PC-9 (cell line): ENCODE data around the gene ANLN. TPM values are rescaled to one million over a fixed set of nuclear protein-coding genes. Genes with fewer than 3 reads are reported as not detected.

Experiments
- BruUV-seq: library from RNA; stranded (reverse); fragments of 400-500 nt; replicated peaks from 2 replicates; lab custom pipeline; 2021; lab: Mats Ljungman, UMichigan
- CTCF ChIA-PET: fragments of 300-600 bp; sonication (Branson Sonifier 250); formaldehyde crosslinking; loops from one replicate; lab custom pipeline; 2022; ENCODE audit warnings: antibody characterized with exemption; lab: Charles Lee
- POLR2A ChIA-PET: fragments of 300-600 bp; sonication (Branson Sonifier 250); formaldehyde crosslinking; loops from one replicate; lab custom pipeline; 2022; ENCODE audit warnings: antibody characterized with exemption; ENCODE audit not compliant: unreplicated experiment; lab: Charles Lee
- DNase-seq, 2 experiments: peaks; one replicate each; pipeline versions ENCODE4 v3.0.0 to v3.0.0-alpha.2; 2015 to 2022; ENCODE audit warnings: mixed read lengths in 1 of 2
- H2AFZ ChIP-seq: fragments of 200-600 bp; sonication (generic); 2 replicates; pipeline ENCODE4 v1.8.1; 2017; ENCODE audit warnings: antibody characterized with exemption
- H3F3A ChIP-seq: fragments of 200-600 bp; sonication (generic); 2 replicates; pipeline ENCODE4 v1.8.1; 2017; ENCODE audit warnings: antibody characterized with exemption, mild to moderate bottlenecking, low read depth; ENCODE audit not compliant: insufficient read depth
- H3K27ac ChIP-seq: fragments of 200-600 bp; sonication (generic); 2 replicates; pipeline ENCODE4 v1.6.1; 2016; ENCODE audit warnings: mixed run types
- H3K27me3 ChIP-seq: fragments of 200-600 bp; sonication (generic); 2 replicates; pipeline ENCODE4 v1.6.1; 2016; ENCODE audit warnings: low read depth, mixed run types; ENCODE audit not compliant: insufficient read depth
- H3K36me3 ChIP-seq: fragments of 200-600 bp; sonication (generic); 2 replicates; pipeline ENCODE4 v1.6.1; 2016; ENCODE audit warnings: low read depth, mixed run types
- H3K4me1 ChIP-seq: fragments of 200-600 bp; sonication (generic); replicated peaks from 2 replicates; pipeline ENCODE4 v1.6.1; 2016; ENCODE audit warnings: mixed run types; ENCODE audit not compliant: insufficient read depth
- H3K4me2 ChIP-seq: fragments of 200-600 bp; sonication (generic); 2 replicates; pipeline ENCODE4 v1.6.1; 2017; ENCODE audit warnings: mixed run types
- H3K4me3 ChIP-seq: fragments of 200-600 bp; sonication (generic); 2 replicates; pipeline ENCODE4 v1.6.1; 2016; ENCODE audit warnings: mixed run types
- H3K79me2 ChIP-seq: fragments of 200-600 bp; sonication (generic); 2 replicates; pipeline ENCODE4 v1.6.1; 2017; ENCODE audit warnings: low read depth, mixed run types
- H3K9me2 ChIP-seq: fragments of 200-600 bp; sonication (generic); 2 replicates; pipeline ENCODE4 v1.8.1; 2017; ENCODE audit warnings: mild to moderate bottlenecking; ENCODE audit not compliant: insufficient read depth
- H3K9me3 ChIP-seq: fragments of 200-600 bp; sonication (generic); 2 replicates; pipeline ENCODE4 v1.8.1; 2016; ENCODE audit warnings: low read depth; ENCODE audit not compliant: insufficient read depth
- H4K20me1 ChIP-seq: fragments of 200-600 bp; sonication (generic); 2 replicates; pipeline ENCODE4 v1.8.1; 2017; ENCODE audit not compliant: insufficient read depth
- EZH2 ChIP-seq: fragments of 200-600 bp; sonication (generic); IDR thresholded peaks from 2 replicates; pipeline ENCODE4 v1.8.0; 2017; ENCODE audit warnings: antibody characterized with exemption, low read depth
- intact Hi-C: fragments of 100-400 bp; cut with micrococcal nuclease; formaldehyde crosslinking; loops from one replicate; pipeline ENCODE4 v1.10.0; 2022; ENCODE audit not compliant: unreplicated experiment
- total RNA-seq: library from RNA; stranded (reverse); gene quantifications from 2 replicates; pipeline ENCODE4 v1.2.3, GENCODE V29; 2021
- TF ChIP-seq, protein P1 (sequence below): fragments of 200-600 bp; sonication (generic); conservative IDR thresholded peaks from 2 replicates; pipeline ENCODE4 v1.6.1; 2017; ENCODE audit warnings: mixed run types, antibody characterized with exemption, mild to moderate bottlenecking, moderate library complexity

ANLN gene
- total RNA-seq, 1 experiment from 2014 or later, result 262 TPM

- intact Hi-C loops, result loop anchor here (1.0 to 2.0 kb wide), 2 partner anchors 15 to 259 kb away; no protein-coding TSS in a partner anchor
- DNase-seq, result peak; percentile 41 to 96
- TF ChIP-seq EZH2, result no peak
- TF ChIP-seq, protein P1, sequence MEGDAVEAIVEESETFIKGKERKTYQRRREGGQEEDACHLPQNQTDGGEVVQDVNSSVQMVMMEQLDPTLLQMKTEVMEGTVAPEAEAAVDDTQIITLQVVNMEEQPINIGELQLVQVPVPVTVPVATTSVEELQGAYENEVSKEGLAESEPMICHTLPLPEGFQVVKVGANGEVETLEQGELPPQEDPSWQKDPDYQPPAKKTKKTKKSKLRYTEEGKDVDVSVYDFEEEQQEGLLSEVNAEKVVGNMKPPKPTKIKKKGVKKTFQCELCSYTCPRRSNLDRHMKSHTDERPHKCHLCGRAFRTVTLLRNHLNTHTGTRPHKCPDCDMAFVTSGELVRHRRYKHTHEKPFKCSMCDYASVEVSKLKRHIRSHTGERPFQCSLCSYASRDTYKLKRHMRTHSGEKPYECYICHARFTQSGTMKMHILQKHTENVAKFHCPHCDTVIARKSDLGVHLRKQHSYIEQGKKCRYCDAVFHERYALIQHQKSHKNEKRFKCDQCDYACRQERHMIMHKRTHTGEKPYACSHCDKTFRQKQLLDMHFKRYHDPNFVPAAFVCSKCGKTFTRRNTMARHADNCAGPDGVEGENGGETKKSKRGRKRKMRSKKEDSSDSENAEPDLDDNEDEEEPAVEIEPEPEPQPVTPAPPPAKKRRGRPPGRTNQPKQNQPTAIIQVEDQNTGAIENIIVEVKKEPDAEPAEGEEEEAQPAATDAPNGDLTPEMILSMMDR, result no peak
- Histone ChIP-seq H3K4me3 (no peak overlapping the region), H3K36me3 (no peaks in the 10 kb centered on the region), H3K4me2 (peak overlapping the region; percentile 63), H4K20me1 (peaks cover 3% of the 10 kb centered on the region; the same call in 1 of the 2 replicates), H3K27me3 (no peaks in the 10 kb centered on the region), H3F3A (peaks cover 40% of the 10 kb centered on the region), H3K27ac (peak overlapping the region; percentile 79), H2AFZ (peak overlapping the region; percentile 30; the same call in 1 of the 2 replicates), H3K4me1 (peaks cover 51% of the 10 kb centered on the region), H3K9me3 (no peaks in the 10 kb centered on the region), H3K9me2 (no peaks in the 10 kb centered on the region), H3K79me2 (peaks cover 30% of the 10 kb centered on the region)
- CTCF ChIA-PET, result interaction anchor here (1.4 kb wide), 1 partner anchor 20 kb away, joined by 4 read pairs; no protein-coding TSS in a partner anchor
- POLR2A ChIA-PET, result no interaction called here
- no TSS peak for BruUV-seq
Observed at GRCh38 chr7:36387435-36388231, 2.0 kb upstream of the ANLN start.

DNA sequence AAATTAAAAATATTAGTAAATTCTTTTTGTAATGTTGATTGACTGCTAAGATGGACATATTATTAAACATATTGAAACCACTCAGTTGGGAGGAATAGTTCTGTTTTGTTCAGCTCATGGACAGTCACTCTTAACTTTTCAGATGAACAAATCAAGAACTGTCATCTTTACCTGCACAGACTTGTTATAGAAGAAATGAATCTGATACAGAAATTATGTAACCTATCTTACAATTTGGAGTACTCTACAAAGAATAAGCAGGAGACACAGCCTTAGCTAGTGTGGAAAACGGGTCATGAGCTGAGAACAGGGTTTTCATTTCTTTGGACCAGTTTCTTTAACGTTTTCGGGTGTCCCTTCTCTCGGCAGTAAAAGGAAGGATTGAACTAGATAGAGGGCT is 1.2 kb upstream of the ANLN start:
- Histone ChIP-seq H3K9me2 (no peaks in the 10 kb centered on the region), H4K20me1 (peaks cover 3% of the 10 kb centered on the region; the same call in 1 of the 2 replicates), H3K27ac (peak overlapping the region; percentile 79), H3K9me3 (no peaks in the 10 kb centered on the region), H3F3A (peaks cover 44% of the 10 kb centered on the region), H3K27me3 (no peaks in the 10 kb centered on the region), H3K4me2 (no peak overlapping the region; the same call in 1 of the 2 replicates), H3K36me3 (no peaks in the 10 kb centered on the region), H3K79me2 (peaks cover 37% of the 10 kb centered on the region), H3K4me1 (peaks cover 59% of the 10 kb centered on the region), H2AFZ (0 out of 2 replicates have a peak overlapping the region, but pooled peaks have one; percentile 30), H3K4me3 (no peak overlapping the region)
- POLR2A ChIA-PET, result interaction anchor here (0.7 kb wide), 1 partner anchor 586 kb away, joined by 3 read pairs; no protein-coding TSS in a partner anchor
- BruUV-seq, result no TSS peak
- CTCF ChIA-PET, result no interaction called here
- DNase-seq, result peak in 1 of 2 experiments; percentile 15
- TF ChIP-seq, protein P1, result no peak
- no peak for TF ChIP-seq EZH2
- intact Hi-C loops, result no loop called here

DNA sequence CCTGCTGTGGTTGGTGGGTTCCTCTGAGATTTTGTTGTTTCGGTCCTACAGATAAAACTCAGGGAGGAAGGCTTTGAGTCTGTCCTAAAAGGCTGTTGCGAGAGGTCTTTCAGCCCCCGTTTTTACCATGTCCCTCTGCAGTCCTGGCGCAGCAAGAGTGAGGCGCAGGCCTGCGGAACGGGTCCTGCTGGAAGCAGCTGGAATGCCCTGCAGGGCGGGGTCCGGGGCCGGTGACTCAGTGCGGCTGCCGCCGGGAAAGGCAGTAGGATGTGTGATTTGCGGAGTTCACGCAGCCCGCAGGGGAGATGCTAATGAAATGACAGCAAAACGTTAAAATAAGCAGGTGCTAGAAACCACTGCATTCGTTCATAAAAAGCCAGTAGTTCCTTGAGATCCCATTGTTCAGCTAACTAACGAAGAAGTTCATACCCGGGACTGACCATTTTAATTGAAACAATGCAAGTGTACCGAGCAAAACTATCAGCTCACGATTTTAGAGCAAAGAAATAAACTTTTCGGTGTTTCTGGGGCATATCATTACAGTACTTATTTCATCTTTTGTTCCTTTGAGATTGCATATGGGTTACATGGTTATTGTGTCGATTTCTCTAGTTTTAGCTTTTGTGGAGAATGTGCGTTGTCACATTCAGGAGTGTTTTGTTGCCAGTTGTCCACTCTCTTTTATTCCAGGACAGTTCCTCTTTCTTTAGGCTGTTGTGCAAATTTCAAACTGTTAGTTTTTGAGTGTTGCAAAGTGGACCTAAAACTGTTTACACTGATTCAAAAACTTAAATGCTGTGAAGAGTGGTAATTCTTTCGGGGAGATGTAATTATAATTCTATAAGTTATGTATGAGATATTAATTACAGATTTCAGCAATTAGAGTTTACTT is 783 bp downstream of the ANLN start:
- H3K4me3 ChIP-seq, result peak overlapping the region; percentile 94
- peak overlapping the region; percentile 96 for H3K4me2 ChIP-seq
- peak overlapping the region; percentile 96 for H2AFZ ChIP-seq
- intact Hi-C loops, result loop anchor here (1.0 to 5.0 kb wide), 4 partner anchors 23 to 696 kb away; partner anchors contain the start of genes HERPUD2 and SEPTIN7
- BruUV-seq, result TSS peak; percentile 69
- H3K36me3 ChIP-seq, result peaks cover 14% of the 10 kb centered on the region; the same call in 1 of the 2 replicates
- H4K20me1 ChIP-seq, result peaks cover 3% of the 10 kb centered on the region; the same call in 1 of the 2 replicates
- POLR2A ChIA-PET, result interaction anchor here (0.6 to 1.1 kb wide), 5 partner anchors 10 to 589 kb away, joined by 3 to 27 read pairs (median 5); partner anchors contain the start of gene SEPTIN7
- H3F3A ChIP-seq, result peaks cover 44% of the 10 kb centered on the region
- peaks cover 58% of the 10 kb centered on the region for H3K79me2 ChIP-seq
- H3K27me3 ChIP-seq, result no peaks in the 10 kb centered on the region
- CTCF ChIA-PET, result no interaction called here
- TF ChIP-seq, protein P1, result no peak; the same call in 1 of the 2 replicates
- TF ChIP-seq EZH2, result no peak
- H3K9me2 ChIP-seq, result no peaks in the 10 kb centered on the region
- H3K9me3 ChIP-seq, result no peaks in the 10 kb centered on the region
- H3K27ac ChIP-seq, result peak overlapping the region; percentile 81
- peaks cover 72% of the 10 kb centered on the region for H3K4me1 ChIP-seq
- DNase-seq, result peak; percentile 91 to 97
